DLD1 (cell line): ENCODE data around the gene MCIDAS.

Experiments used
- in situ Hi-C: cut with HindIII; loops from 2 replicates; pipeline ENCODE4 v1.10.0; 2017; ENCODE audit warnings: low sequenced_read_pairs

Gene MCIDAS

GRCh38 chr5:55226934-55227663 lies at the start of gene MCIDAS:
TSS of gene MCIDAS (minus strand) at chr5:55227315. CDS start at chr5:55227138, 177 bp downstream.
- in situ Hi-C loops = no loop called here

- in situ Hi-C loops = no loop called here
These were observed 49.7 kb upstream of the MCIDAS start for GRCh38 chr5:55276771-55277170.

- in situ Hi-C loops = no loop called here
These were observed 31.2 kb upstream of the MCIDAS start for GRCh38 chr5:55258339-55258738.

DNA sequence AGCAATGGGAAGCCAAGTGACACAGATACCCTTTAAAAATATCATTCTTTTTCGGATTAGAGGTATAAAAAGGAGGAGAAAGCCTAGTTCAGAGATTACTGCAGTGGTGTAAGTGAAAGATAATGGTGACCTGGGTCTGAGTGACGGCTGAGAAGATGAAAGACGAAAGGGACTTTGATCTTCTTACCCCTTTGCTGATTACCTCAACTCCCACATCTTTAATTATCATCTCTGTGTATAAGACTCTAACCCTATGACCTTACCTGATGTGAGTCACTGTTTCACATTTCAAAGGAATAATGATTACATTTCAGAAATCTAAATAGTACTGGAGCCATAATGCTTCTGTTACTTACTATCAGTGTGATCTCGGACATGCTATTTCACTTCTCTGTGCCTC lies 27.7 kb upstream of the MCIDAS start:
- in situ Hi-C loops = no loop called here

- in situ Hi-C loops = no loop called here
These were observed 22.9 kb upstream of the MCIDAS start for GRCh38 chr5:55250064-55250463.

GRCh38 chr5:55241746-55242145 lies 14.6 kb upstream of the MCIDAS start:
- in situ Hi-C loops = no loop called here

DNA sequence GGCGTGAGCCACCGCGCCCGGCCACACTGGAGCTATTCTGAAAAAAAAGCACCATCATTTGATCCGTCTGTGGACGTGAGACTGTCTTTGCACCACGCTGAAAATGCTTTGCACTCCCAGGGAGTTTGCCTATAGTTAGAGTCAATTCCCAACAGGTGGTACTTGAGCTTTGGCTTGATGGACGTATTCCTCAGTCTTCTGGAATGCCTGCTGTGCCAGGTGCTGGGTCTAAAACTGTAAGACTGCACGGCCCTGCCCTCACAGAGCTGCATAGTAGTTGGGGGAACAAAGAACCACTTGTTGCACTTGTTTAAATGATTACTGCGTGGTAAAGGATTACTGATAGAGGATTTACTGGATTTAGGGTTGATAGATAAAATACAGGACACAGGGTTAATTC lies 9.7 kb upstream of the MCIDAS start:
- in situ Hi-C loops = no loop called here

- in situ Hi-C loops = loop anchor here (5.0 kb wide), 1 partner anchor 57 kb away; no protein-coding TSS in a partner anchor
These were observed 7.1 kb upstream of the MCIDAS start for GRCh38 chr5:55234121-55234700.

DNA sequence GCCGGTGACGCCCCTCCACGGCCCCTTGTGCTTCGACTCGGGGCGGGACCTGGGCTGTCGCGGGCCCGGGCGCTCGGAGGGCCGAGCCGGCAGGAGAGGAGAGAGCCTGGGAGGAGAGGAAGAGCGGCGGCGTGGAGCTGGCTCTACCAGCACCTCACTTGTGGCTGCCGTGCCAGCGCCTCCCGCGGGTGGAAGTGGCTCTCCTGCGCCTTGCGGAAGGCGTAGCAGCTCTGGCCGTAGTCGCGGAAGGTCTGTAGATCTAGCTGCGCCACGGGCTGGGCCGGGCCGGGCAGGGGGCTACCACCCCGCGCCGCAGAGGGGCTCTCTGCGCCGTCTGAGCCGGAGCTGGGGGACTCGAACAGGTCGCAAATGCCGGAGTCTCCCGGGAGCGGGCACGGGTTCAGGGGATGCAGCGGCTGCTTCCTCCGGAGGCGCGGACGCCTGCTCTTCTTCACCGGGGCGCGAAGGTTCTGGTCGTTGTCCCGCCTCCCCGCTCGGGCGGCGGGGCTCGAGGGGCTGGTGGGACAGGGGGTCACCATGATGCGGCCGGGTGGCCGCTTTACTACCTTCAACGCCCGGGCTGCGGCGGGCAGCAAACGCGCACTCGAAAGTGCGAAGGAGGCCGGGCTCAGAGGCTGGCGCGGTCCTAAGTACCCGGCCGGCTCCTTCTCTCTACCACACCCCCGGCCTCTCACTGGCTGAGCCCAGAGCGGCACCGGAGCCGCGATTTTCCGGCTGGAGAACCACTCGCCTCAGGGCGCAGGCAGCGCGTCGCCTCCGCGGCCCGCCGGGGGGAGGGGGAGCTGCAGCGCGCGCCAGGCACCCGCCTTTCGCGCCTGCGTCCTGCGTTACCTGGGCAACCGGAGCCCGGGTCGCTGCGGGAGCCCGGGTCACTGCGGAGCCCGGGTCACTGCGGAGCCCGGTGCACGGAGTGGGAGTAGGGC lies 6.1 kb upstream of the MCIDAS start, which contains the start of gene CCNO:
CCNO (minus strand) TSS at position 624 of the 944 bp plus-strand sequence; CDS start at position 539, 85 bp downstream.
- in situ Hi-C loops = loop anchor here (5.0 kb wide), 1 partner anchor 56 kb away; no protein-coding TSS in a partner anchor

DNA sequence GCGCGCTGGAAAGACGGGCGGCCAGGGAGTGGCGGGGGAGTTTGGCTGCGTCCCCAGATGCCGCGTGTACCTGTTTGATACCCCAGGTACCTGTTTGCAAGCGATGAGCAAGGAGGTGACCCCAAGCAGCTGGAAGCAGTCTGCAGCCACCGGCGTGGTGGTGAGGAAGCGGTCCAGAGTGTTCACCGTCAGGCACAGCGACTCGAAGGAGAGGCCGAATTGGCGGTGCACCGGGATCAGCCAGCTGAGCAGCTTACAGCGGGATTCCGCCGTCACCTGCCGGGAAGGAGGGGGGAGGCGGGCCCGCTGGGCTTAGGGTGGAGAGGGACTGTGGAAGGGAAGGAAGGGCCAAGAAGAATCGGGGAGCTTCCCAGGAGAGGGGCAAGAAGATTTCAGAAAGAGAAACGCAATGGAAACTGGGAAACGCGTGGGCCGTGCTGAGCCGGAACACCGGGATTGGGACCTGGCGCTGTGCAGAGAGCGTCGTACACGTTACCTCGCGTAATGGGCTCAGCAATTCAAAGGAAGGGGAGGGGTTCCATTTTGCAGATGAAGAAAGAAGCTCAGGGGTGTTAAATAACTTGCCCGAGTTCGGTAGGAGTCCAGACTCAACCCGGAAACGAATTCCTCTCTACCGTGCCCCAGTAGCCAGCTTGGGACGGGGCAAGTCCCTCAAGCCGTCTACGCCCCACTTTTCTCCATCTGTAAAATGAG lies 5.3 kb upstream of the MCIDAS start:
- in situ Hi-C loops = loop anchor here (5.0 kb wide), 1 partner anchor 55 kb away; no protein-coding TSS in a partner anchor

DNA sequence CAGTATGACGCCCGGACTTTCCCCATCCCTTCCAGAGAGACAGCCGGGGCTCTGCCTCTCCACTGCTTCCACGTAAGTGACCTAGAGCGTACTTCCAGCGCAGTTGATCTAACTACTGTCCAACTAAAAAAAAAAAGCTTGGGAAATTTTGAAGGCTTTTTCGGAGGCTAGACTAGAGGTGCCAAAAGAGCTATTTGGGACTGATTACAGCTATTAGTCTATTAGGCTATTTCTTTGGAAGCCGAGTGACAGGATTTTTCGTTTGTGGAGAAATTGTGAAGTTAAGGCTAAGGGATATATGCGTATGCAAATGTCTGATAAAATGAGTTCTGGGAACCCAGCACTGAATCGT lies 4.8 kb upstream of the MCIDAS start:
- in situ Hi-C loops = loop anchor here (5.0 kb wide), 1 partner anchor 55 kb away; no protein-coding TSS in a partner anchor

GRCh38 chr5:55231029-55231918 lies 4.2 kb upstream of the MCIDAS start:
- in situ Hi-C loops = loop anchor here (5.0 kb wide), 1 partner anchor 54 kb away; no protein-coding TSS in a partner anchor

- in situ Hi-C loops = loop anchor here (5.0 kb wide), 1 partner anchor 53 kb away; no protein-coding TSS in a partner anchor
These were observed 3.0 kb upstream of the MCIDAS start for GRCh38 chr5:55230086-55230629.

DNA sequence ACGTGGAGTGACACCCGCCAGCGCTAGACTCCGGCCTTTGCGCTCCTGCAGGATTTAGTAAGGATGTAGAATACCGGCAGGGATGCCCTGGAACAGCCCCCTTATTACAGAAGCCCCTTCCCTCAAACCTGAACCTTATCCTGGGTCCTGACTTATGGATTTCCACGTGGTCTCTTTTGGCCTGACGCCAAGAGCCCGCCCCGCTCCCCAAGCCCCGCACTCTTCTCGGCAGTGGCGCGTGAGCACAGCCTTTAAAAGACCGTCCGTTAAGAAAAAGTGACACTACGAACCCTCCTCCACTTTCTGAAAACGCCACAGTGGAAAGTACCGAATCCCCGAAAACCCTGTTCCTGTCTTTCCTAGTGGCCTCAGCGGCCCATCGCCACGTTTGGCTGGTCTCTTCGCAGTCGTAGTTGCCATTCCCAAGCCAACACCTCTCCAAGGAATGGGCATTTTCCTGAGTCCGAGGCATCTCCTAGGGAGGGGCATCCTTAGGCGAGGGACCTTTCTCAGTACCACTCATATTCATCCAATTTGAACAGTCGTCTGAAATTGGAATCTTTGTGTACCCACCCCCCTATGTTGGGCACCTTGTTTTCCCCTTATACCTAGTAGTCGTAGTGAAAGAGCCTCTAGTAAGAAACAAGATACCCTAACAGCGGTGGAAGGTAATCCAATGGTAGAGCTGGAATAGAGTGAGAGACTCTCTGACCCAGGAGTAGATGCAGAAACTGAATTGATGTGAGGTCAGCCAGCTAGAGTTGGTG lies 732 bp upstream of the MCIDAS start:
- in situ Hi-C loops = no loop called here

GRCh38 chr5:55226027-55226933 lies 835 bp downstream of the MCIDAS start:
- in situ Hi-C loops = no loop called here

GRCh38 chr5:55225346-55225745 lies 1.8 kb downstream of the MCIDAS start:
- in situ Hi-C loops = no loop called here

- in situ Hi-C loops = no loop called here
These were observed 3.3 kb downstream of the MCIDAS start for GRCh38 chr5:55223812-55224240.
